Measurements from ENCODE around the gene PGC. TPM values are rescaled to one million over a fixed set of nuclear protein-coding genes. Genes with fewer than 3 reads are reported as not detected.

Gene PGC
- total RNA-seq (2014; rRNA removed; shearing (Covaris generic)): not detected in 2 replicates

DNA sequence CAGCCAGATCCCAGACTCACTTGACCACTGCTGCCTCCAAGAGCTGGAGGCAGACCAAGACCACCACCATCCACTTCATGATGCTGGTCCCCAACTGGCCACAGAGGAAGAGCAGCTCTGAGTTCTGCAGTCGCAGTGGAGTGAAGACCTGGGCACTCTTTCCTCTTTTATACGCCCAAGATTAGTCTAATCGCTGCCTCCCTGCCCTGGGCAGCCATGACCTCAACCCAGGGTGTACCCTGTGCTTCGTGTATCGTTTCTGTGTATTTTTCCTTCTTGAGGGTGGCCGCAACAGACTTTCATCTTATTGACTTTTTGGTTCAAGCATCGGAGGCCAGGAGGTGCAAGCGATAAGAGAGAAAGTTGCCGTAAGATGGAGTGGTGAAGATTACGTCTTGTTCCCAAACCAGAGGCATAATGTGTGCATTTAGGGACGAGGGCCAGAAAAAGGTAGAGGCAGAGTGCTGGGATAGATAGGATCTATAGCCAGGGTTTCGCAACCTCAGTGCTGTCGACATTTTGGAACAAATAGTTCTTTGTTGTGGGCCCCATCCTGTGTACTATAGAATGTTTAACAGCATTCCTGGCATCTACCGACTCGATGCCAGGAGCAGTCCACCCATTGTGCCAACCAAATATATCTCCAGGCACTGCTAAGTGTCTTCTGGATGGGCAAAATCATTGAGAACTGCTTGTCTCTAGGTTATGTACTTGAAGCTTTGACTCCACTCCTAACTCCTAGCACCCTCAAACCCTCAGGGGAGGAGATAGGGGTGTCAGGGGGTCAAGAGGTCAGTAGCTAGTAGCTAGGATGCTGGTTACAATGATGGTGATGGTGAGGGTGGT, at the start of gene PGC:
Gene PGC, minus strand, starts transcription at position 142 of the 846 bp plus-strand sequence. Its CDS starts 63 bp downstream, at position 79.
- DNase-seq: no peak
- Histone ChIP-seq H3K4me3 (ENCODE audit: insufficient read depth, low read depth, low read length) (no peak within 1 kb of the TSS), H3K36me3 (replicated peaks; ENCODE audit: control insufficient read depth, insufficient read depth, low read length) (no peaks in the 10 kb centered on the region), H3K27me3 (ENCODE audit: control insufficient read depth, insufficient read depth, low read length) (no peaks in the 10 kb centered on the region; the same call in 1 of the 2 replicates)

DNA sequence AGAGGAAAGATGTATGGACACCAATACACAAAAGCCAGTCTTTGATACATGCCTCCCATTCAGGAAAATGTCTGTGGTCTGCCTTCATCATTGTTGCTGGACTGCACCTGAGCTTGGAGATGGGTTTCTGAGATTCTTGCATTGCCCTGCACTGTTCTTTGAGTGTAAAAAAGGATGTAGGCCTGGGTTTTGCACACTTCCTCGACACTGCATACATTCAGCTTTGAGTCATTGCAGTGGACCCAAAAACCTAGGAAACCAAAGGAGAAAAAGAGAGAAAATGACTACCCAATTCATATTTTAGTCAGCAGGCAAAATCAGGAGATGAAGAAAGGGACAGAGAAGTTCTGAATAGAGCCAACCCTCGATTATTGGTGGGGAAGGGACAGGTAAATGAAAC, 49.3 kb upstream of the PGC start:
- peaks cover 5% of the 10 kb centered on the region for H3K36me3 ChIP-seq (replicated peaks; ENCODE audit: control insufficient read depth, insufficient read depth, low read length)
- no peak overlapping the region for H3K4me3 ChIP-seq (ENCODE audit: insufficient read depth, low read depth, low read length)
- H3K27me3 ChIP-seq (ENCODE audit: control insufficient read depth, insufficient read depth, low read length): no peaks in the 10 kb centered on the region
- DNase-seq: no peak

DNA sequence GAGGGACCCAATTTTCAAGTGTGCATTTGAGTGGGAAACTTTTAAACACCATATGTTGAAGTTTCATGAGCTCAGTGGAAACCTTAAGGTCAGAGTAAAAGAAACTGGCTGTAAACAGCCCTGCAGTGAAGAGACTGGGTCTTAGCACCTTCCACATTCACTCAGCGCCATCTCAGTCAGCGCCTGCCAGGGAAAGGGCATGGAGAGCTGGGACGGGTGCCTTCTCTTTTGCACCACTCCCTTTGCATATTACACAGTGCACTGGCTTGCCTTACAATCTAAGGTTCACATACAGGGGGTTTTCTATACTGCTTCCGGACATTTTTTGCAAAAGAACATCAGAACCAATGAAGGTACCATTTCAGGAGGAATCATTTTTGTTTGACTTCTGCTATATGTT, 44.8 kb upstream of the PGC start:
- Histone ChIP-seq H3K27me3 (ENCODE audit: control insufficient read depth, insufficient read depth, low read length) (no peaks in the 10 kb centered on the region), H3K4me3 (ENCODE audit: insufficient read depth, low read depth, low read length) (no peak overlapping the region), H3K36me3 (replicated peaks; ENCODE audit: control insufficient read depth, insufficient read depth, low read length) (peaks cover 12% of the 10 kb centered on the region)
- DNase-seq: no peak

DNA sequence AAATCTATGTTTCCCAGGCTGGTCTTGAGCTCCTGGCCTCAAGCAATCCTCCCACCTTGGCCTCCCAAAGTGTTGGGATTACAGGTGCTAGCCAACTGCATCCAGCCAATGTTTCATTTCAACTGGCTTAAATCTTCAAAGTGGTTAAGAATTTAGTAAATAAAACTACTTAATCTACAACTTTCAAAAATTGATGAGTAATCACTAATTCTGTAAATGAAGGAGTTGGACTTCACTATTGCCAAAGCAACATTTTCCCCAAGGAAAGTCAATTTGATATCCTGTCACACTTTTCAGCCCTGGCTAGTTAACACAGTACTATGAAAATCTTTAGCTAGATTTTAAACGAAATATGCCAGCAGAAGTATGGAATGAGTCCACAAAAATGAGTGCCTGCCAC, 44.1 kb upstream of the PGC start:
- Histone ChIP-seq H3K36me3 (replicated peaks; ENCODE audit: control insufficient read depth, insufficient read depth, low read length) (peaks cover 11% of the 10 kb centered on the region), H3K27me3 (ENCODE audit: control insufficient read depth, insufficient read depth, low read length) (peaks cover under 1% of the 10 kb centered on the region; the same call in 1 of the 2 replicates), H3K4me3 (ENCODE audit: insufficient read depth, low read depth, low read length) (no peak overlapping the region)
- DNase-seq: no peak

DNA sequence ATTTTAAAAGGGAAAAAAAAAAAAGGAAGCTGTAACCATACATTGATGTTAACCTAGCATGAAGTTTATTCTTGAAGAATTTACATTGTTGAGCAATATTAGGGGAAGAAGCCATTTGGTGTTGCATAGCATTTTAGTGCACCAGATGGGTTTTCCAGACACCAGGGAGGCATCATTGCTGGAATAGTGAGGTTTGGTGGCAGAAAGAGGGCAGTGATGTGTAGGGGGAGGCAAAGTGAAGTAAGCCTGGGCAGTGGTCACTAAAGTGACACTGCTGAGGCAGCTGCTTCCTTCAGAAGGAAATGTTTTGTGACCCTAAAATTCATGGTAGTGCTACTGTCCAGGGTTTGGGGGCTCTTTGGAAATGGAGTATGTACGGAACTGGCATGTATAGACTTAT, 42.8 kb upstream of the PGC start:
- Histone ChIP-seq H3K27me3 (ENCODE audit: control insufficient read depth, insufficient read depth, low read length) (peaks cover 13% of the 10 kb centered on the region), H3K36me3 (replicated peaks; ENCODE audit: control insufficient read depth, insufficient read depth, low read length) (peaks cover 10% of the 10 kb centered on the region), H3K4me3 (ENCODE audit: insufficient read depth, low read depth, low read length) (no peak overlapping the region)
- no peak for DNase-seq

DNA sequence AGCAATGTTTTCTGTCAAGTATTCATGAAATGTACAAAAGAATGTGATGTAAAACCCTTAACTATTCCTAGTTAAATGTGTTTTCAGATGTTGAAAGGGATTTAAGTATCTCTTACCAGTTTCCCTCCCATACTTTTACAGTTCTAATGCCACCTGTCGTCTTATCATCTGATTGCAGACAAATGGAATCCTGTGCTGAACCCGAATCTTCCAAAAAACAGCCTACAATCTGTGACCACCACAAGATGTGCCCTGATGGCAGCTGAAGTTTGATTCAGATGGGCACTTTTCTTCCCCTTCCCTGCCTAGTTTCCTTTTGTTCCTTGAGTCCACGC, 42.2 kb upstream of the PGC start:
- H3K27me3 ChIP-seq (ENCODE audit: control insufficient read depth, insufficient read depth, low read length): peaks cover 20% of the 10 kb centered on the region
- no peak for DNase-seq
- H3K4me3 ChIP-seq (ENCODE audit: insufficient read depth, low read depth, low read length): no peak overlapping the region
- peaks cover 9% of the 10 kb centered on the region for H3K36me3 ChIP-seq (replicated peaks; ENCODE audit: control insufficient read depth, insufficient read depth, low read length)

DNA sequence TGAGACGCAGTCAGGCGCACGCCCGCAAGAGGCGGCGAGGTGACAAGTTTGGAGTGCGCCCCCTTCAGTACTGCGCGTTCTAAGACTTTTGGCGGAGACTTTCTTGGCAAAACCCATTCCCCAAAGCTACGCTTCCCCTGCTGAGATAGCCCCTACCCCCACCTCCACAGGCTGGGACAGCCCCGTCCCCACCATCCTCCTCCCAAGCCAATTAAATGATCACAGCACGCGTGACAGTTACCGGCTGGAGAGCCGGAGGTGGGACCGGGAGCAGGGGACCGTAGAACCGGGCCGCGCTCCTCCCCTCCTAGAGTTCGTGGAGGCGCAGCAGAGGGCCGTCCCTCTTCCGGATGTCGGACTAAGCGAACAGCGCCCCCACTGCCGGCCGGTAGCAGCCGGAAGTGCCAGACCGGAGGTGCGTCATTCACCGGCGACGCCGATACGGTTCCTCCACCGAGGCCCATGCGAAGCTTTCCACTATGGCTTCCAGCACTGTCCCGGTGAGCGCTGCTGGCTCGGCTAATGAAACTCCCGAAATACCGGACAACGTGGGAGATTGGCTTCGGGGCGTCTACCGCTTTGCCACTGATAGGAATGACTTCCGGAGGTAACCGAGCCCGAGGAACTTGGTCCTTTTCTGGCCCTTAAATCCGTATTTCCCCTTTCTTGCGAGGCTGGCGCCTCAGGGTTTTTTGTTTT, 40.2 kb upstream of the PGC start, which contains the start of gene TOMM6:
Gene TOMM6, plus strand, starts transcription at position 476 of the 699 bp plus-strand sequence. Its CDS starts 4 bp downstream, at position 480.
- Histone ChIP-seq H3K27me3 (ENCODE audit: control insufficient read depth, insufficient read depth, low read length) (peaks cover 39% of the 10 kb centered on the region), H3K36me3 (replicated peaks; ENCODE audit: control insufficient read depth, insufficient read depth, low read length) (peaks cover 9% of the 10 kb centered on the region), H3K4me3 (ENCODE audit: insufficient read depth, low read depth, low read length) (peak within 1 kb of the TSS; percentile 96)
- DNase-seq: peak; percentile 94

DNA sequence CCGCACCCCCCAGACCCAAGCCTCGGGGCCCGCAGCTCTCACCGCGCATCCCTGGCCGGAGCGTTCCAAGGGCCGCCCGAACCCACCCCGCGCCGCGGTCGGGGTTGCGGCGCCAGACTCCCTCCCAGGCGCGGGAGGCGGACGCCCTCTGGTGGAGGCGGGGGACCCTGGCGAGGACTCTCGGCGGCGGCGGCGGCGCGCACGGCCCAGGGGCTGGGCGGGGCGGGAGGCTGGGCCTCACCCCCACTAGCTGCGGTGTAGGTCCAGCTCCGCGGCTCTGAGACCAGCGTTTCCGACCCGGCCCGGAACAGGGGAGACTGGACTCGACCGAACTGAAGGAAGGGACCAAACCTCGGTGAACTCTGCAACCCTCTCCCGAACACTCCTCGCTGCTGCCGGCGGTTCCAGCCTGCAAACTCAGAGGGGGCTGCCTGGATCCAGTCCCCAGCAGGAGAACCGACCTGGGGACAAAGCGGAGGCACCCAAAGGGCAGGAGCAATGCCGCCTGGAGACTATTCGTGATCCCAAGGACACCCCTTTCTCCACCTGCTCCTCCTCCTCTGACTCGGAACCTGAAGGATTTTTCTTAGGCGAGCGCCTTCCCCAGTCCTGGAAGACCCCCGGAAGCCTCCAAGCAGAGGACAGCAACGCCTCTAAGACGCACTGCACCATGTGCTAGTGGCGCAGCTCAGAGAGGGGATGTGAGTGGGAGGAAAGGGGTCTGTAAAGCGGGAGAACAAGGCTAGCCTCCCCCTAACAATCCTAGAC, 39.4 kb upstream of the PGC start:
- peak; percentile 98 for DNase-seq
- Histone ChIP-seq H3K27me3 (ENCODE audit: control insufficient read depth, insufficient read depth, low read length) (peaks cover 42% of the 10 kb centered on the region), H3K4me3 (ENCODE audit: insufficient read depth, low read depth, low read length) (peak overlapping the region; percentile 96), H3K36me3 (replicated peaks; ENCODE audit: control insufficient read depth, insufficient read depth, low read length) (peaks cover 9% of the 10 kb centered on the region)

DNA sequence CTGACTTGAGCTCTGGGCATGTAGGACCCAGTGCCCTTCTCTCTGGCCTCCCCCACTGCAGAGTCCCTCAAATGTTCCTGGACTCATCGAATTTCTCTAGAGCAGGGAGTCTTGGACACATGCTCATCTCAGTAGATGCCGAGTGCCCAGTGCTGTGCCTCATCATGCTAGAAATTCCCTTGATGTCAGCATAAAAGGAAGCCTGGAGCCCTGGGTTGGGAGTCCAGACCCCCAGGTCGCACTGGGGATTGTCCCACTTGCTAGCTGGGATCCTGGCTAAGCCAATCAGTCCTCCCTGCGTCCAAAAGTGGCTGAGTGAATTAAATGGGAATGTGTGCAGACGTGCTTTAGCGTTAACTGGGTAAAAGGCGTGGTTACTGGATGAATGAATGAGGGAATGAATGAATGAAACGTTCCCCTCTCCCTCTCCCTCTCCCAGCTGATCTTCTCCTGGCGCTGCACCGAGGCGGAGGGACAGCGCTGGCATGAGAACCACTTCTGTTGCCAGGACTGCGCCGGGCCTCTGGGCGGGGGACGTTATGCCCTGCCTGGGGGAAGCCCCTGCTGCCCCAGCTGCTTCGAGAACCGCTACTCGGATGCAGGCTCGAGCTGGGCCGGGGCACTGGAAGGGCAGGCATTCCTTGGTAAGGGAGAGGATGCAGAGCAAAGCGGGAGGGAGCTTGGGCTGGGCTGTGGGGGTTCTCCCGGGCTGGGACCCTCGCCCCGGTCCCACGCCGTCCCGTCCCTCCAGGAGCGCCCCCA, 38.7 kb upstream of the PGC start:
- Histone ChIP-seq H3K36me3 (replicated peaks; ENCODE audit: control insufficient read depth, insufficient read depth, low read length) (peaks cover 9% of the 10 kb centered on the region), H3K27me3 (ENCODE audit: control insufficient read depth, insufficient read depth, low read length) (peaks cover 49% of the 10 kb centered on the region), H3K4me3 (ENCODE audit: insufficient read depth, low read depth, low read length) (peak overlapping the region; percentile 49)
- no peak for DNase-seq

DNA sequence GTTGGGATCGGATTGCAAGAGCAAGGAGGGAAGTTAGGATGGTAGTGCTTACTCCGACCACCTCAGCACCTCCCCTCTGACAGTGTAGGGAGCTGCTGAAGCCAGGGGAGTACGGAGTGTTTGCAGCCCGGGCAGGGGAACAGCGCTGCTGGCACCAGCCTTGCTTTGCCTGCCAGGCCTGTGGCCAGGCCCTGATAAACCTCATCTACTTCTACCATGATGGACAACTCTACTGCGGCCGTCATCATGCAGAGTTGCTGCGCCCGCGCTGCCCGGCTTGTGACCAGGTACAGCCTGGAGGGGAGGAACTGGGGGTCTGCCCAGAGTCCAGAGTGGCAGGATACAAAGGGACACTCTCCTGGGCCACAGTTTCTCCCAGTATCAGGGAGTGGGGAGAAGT, 38.1 kb upstream of the PGC start:
- Histone ChIP-seq H3K27me3 (ENCODE audit: control insufficient read depth, insufficient read depth, low read length) (peaks cover 54% of the 10 kb centered on the region), H3K4me3 (ENCODE audit: insufficient read depth, low read depth, low read length) (no peak overlapping the region), H3K36me3 (replicated peaks; ENCODE audit: control insufficient read depth, insufficient read depth, low read length) (peaks cover 9% of the 10 kb centered on the region)
- DNase-seq: peak; percentile 61

DNA sequence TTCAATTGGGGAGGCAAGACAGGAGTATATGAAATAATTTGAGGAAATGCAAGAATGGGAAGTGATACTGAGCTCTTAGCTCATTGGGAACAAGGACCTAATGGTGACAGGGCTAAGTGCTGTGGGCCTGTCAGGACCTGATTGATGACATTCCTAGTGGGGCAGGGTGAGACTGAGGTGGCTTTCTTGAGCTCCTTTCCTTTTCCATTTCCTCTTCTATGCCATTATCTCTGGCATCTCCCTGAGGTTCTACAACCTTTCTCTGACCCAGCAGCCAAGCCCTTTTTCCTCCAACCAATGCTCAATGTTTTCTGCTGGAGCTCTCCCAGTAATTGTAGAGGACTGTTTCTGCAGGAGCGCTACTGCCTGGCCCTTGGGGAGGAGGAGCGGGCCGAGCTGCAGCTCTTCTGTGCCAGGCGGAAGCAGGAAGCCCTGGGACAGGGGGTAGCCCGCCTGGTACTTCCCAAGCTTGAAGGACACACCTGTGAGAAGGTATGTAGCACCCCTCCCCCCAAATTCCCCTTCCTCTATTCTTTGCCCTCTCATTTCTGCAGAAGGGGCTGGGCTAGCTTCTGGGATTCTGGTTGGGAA, 37.5 kb upstream of the PGC start:
- DNase-seq: peak; percentile 51
- no peak overlapping the region for H3K4me3 ChIP-seq (ENCODE audit: insufficient read depth, low read depth, low read length)
- peaks cover 55% of the 10 kb centered on the region for H3K27me3 ChIP-seq (ENCODE audit: control insufficient read depth, insufficient read depth, low read length)
- peaks cover 6% of the 10 kb centered on the region for H3K36me3 ChIP-seq (replicated peaks; ENCODE audit: control insufficient read depth, insufficient read depth, low read length)

DNA sequence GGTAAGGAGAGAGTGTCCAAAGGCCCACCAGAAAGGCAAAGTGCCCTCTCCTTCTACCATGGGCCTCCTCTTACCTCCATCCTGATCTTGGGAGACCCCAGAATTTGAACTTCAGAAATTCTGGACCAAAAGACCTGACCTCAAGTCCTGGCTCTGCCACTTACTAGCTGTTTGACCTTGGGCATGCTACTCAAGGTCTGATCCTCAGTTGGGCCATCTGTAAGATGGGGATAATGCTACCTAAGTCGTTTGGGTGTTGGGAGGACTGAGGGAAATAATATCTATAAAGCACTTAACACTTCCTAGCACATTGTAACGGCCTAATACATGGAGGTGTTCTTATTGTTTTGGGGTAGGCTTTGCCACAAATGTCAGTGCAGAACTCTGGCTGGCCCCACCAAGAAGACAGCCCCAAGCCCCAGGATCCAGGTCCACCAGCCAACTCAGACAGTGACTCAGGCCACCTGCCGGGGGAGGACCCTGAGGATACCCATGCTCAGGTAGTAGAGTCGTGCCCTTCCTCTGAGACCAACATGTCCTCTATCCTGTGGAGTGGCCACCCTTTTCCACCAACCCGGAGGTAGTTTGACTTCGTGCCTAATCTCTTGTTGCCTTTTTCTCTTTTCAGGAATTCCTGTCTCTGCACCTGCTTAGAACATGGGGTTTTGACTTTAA, 36.0 kb upstream of the PGC start:
- no peak overlapping the region for H3K4me3 ChIP-seq (ENCODE audit: insufficient read depth, low read depth, low read length)
- H3K36me3 ChIP-seq (replicated peaks; ENCODE audit: control insufficient read depth, insufficient read depth, low read length): no peaks in the 10 kb centered on the region
- H3K27me3 ChIP-seq (ENCODE audit: control insufficient read depth, insufficient read depth, low read length): peaks cover 57% of the 10 kb centered on the region
- DNase-seq: no peak

DNA sequence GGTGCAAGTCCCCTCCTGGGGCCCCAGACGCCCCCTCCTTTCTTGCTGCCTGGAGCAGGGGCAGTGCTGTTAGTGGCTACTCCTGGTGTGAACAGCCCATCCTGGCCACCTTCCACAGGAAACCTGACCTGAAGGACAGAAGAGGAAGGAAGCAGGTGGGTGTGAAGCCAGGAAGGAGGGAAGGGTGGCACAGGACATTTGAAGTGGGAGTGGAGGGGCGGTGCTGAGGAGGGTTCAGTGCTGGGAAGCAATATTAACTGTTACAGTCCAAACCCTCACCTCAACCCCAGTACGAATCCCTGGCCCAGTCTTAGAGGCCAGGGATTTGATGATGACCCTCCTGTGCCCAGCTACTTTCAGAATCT, 34.2 kb upstream of the PGC start:
- Histone ChIP-seq H3K27me3 (ENCODE audit: control insufficient read depth, insufficient read depth, low read length) (peaks cover 57% of the 10 kb centered on the region), H3K36me3 (replicated peaks; ENCODE audit: control insufficient read depth, insufficient read depth, low read length) (peaks cover 2% of the 10 kb centered on the region; the same call in 1 of the 2 replicates), H3K4me3 (ENCODE audit: insufficient read depth, low read depth, low read length) (peak overlapping the region; percentile 79; the same call in 1 of the 2 replicates)
- DNase-seq: peak; percentile 41
